Effector memory CD4-positive, alpha-beta T cell (primary cell): ENCODE measurements around the gene GJD4.

Experiments
- DNase-seq, 3 donors: peaks; one replicate each; pipeline ENCODE4 v3.0.0-alpha.2; 2020
- H3K27ac ChIP-seq: 2 replicates; pipeline ENCODE4 v1.7.0; 2013; ENCODE audit warnings: mild to moderate bottlenecking, low read length, moderate library complexity; ENCODE audit not compliant: insufficient read depth, poor library complexity, severe bottlenecking
- H3K27me3 ChIP-seq: replicated peaks from 2 replicates; pipeline ENCODE4 v1.7.0; 2013; ENCODE audit warnings: mild to moderate bottlenecking, low read length; ENCODE audit not compliant: insufficient read depth, control insufficient read depth, poor library complexity, severe bottlenecking
- H3K36me3 ChIP-seq: 2 replicates; pipeline ENCODE4 v1.7.0; 2013; ENCODE audit warnings: mild to moderate bottlenecking, low read length, moderate library complexity; ENCODE audit not compliant: control insufficient read depth, insufficient read depth
- H3K4me1 ChIP-seq: 2 replicates; pipeline ENCODE4 v1.7.0; 2013; ENCODE audit warnings: low read length, mild to moderate bottlenecking; ENCODE audit not compliant: control insufficient read depth, insufficient read depth, poor library complexity, severe bottlenecking
- H3K4me3 ChIP-seq: 2 replicates; pipeline ENCODE4 v1.7.0; 2013; ENCODE audit warnings: low read length, low read depth, mild to moderate bottlenecking; ENCODE audit not compliant: insufficient read depth, poor library complexity, severe bottlenecking
- H3K9me3 ChIP-seq: 2 replicates; pipeline ENCODE4 v1.7.0; 2013; ENCODE audit warnings: mild to moderate bottlenecking, low read length, moderate library complexity; ENCODE audit not compliant: control insufficient read depth

Gene GJD4

DNA sequence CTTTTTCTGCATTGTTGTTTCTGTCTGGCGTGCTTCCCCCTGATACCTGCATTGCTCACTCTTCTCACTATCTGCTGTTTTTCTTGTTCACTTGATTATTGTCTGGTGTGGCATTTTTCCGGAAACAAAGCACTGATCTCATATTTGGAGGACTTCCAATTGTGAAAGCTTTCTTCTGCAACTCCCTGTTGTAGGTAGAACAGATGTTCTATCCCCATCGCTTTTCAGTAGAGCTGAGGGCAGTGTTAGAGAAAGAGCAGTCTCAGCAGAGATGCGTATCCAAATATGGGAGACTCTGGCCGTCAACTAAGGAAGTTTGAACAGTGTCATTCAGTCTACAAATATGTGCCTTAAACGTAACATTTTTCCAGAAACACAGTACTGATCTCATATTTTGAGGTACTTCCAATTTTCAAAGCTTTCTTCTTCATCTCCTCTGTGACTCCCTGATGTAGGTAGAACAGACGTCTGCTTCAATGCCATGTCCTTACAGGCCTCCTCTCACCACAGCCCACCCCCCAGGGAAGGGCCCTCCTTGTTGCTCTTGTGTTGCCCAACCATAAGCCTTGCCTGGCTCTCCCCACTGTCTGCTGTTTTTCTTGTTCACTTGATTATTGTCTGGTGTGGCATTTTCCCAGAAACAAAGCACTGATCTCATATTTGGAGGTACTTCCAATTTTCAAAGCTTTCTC, 27.1 kb upstream of the GJD4 start:
- Histone ChIP-seq H3K36me3 (no peaks in the 10 kb centered on the region), H3K4me3 (no peak overlapping the region), H3K4me1 (no peaks in the 10 kb centered on the region), H3K9me3 (no peaks in the 10 kb centered on the region), H3K27me3 (peaks cover 3% of the 10 kb centered on the region), H3K27ac (no peak overlapping the region)
- DNase-seq, result no peak

DNA sequence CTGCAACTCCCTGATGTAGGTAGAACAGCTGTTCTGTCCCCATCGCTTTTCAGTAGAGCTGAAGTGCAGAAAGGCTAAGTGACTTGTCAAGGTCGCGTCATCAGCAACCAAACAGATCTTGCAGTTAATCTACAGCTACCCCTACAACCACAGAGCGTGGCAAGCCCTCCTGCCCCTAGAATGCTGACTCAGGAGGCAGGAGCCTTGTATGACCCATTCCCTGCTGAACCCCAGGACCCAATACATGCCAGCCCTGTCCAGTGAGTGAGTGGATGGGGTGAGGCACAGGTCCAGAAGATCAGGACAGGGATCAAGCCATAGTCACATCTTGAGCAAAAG, 26.6 kb upstream of the GJD4 start:
- no peaks in the 10 kb centered on the region for H3K4me1 ChIP-seq

DNA sequence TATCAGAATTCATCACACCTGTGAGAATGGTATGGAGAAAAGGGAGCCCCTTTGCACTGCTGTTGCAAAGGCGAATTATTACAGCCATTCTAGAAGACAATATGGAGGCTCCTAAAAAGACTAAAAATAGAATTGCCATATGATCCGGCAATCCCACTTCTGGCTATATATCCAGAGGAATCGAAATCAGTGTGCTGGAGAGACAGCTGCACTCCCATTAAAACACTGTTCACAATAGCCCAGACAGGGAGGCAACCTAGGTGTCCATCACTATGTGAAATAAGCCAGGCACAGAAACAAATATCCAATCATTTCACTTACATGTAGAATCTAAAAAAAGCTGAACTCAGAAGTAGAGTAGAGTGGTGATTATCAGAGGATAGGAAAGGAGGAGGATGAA, 26.0 kb upstream of the GJD4 start:
- H3K27ac ChIP-seq, result no peak overlapping the region
- H3K4me1 ChIP-seq, result no peaks in the 10 kb centered on the region
- H3K27me3 ChIP-seq, result peaks cover 3% of the 10 kb centered on the region
- no peaks in the 10 kb centered on the region for H3K9me3 ChIP-seq
- DNase-seq, result no peak
- no peaks in the 10 kb centered on the region for H3K36me3 ChIP-seq
- H3K4me3 ChIP-seq, result no peak overlapping the region

More for the DNA sequence above, 26.6 kb upstream of the GJD4 start:
- DNase-seq, result no peak
- Histone ChIP-seq H3K27ac (no peak overlapping the region), H3K36me3 (no peaks in the 10 kb centered on the region), H3K4me3 (no peak overlapping the region), H3K27me3 (peaks cover 3% of the 10 kb centered on the region), H3K9me3 (no peaks in the 10 kb centered on the region)

DNA sequence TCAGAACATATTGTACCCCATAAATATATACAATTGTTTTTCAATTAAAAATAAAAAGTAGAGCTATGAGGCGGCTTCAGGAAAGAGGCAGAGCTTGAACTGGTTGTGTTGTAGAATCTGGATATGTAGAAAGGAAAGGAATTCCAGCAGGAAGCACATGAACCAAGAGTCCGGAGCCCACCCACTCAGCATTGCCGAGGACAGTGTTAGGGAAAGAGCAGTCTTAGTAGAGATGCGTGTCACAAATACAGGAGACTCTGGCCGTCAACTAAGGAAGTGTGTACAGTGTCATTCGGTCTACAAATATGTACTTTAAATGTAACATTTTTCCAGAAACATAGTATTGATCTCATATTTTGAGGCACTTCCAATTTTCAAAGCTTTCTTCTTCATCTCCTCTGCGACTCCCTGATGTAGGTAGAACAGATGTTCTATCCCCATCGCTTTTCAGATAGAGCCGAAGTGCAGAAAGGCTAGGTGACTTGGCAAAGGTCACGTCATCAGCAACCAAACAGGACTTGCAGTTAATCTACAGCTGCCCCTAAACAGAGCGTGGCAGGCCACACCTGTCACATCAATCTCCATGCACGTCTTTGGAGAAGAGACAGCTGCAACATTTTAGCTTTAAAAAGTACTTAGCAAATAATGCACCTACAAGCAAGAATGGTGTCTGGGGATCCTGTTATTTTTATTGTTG, 25.3 kb upstream of the GJD4 start:
- Histone ChIP-seq H3K4me3 (no peak overlapping the region), H3K27ac (no peak overlapping the region), H3K4me1 (no peaks in the 10 kb centered on the region), H3K36me3 (no peaks in the 10 kb centered on the region), H3K9me3 (no peaks in the 10 kb centered on the region), H3K27me3 (peaks cover 3% of the 10 kb centered on the region)
- DNase-seq, result no peak

DNA sequence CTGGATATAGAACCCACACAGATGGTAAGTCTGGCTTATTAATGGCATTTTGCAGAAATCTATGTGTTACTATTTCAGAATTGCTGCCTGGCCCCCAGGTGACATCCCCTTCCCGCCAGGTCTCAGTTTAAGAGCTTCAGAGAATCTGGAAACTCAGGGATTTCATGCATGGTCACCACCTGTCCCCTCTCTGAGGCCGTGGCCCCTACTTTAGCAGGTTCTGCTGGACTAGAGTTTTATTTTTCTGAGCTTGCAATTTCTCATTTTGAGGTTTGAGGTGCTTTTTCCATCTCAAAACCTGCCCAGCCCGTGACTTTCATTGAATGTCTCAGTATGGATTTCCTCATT, 24.7 kb upstream of the GJD4 start:
- H3K4me3 ChIP-seq, result no peak overlapping the region
- no peaks in the 10 kb centered on the region for H3K36me3 ChIP-seq
- H3K27me3 ChIP-seq, result peaks cover 3% of the 10 kb centered on the region
- no peaks in the 10 kb centered on the region for H3K4me1 ChIP-seq
- no peak for DNase-seq
- H3K27ac ChIP-seq, result no peak overlapping the region
- no peaks in the 10 kb centered on the region for H3K9me3 ChIP-seq

DNA sequence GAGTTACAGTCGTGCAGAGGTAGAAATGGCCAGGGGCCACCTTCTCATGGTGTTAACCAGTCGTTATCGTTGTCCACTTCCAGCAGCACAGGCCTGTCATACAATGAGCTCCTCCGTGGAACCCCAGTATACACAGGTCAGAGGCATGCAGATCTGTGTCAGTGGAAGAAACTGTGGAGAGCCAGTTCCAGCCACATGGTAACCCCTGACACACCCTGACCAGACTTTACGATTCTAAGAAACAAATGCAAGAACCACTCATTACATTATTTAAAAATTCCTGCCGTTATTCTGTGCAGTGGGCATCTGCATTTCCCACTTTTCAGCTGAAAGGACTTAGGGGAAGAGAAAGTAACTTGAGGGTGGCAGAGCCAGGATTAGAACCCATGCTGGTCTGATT, 23.5 kb upstream of the GJD4 start:
- H3K27me3 ChIP-seq, result peaks cover 3% of the 10 kb centered on the region
- no peaks in the 10 kb centered on the region for H3K9me3 ChIP-seq
- H3K4me1 ChIP-seq, result no peaks in the 10 kb centered on the region
- no peak for DNase-seq
- no peaks in the 10 kb centered on the region for H3K36me3 ChIP-seq
- no peak overlapping the region for H3K4me3 ChIP-seq
- no peak overlapping the region for H3K27ac ChIP-seq

DNA sequence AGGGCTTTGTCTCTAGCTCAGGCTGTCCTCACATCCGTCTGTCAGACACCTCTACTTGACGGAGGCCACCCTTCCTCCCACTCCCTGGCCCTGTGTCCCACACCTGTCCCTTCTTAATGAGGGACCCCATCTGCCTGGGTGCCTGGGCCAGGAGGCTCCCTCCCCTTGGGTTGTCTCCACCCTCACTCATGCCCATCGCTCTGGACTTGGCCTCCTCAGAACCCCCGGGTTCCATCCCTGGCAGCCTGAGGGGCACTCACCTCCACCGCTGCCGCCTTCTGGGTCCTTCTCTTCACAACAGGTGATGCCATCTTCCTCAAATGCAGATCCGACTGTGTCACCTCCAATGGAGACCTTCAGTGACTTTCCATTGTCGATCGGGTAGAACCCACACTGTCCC, 20.2 kb upstream of the GJD4 start:
- no peak for DNase-seq
- H3K27ac ChIP-seq, result no peak overlapping the region
- H3K36me3 ChIP-seq, result no peaks in the 10 kb centered on the region
- no peak overlapping the region for H3K4me3 ChIP-seq
- H3K4me1 ChIP-seq, result no peaks in the 10 kb centered on the region
- peaks cover 3% of the 10 kb centered on the region for H3K27me3 ChIP-seq
- no peaks in the 10 kb centered on the region for H3K9me3 ChIP-seq

DNA sequence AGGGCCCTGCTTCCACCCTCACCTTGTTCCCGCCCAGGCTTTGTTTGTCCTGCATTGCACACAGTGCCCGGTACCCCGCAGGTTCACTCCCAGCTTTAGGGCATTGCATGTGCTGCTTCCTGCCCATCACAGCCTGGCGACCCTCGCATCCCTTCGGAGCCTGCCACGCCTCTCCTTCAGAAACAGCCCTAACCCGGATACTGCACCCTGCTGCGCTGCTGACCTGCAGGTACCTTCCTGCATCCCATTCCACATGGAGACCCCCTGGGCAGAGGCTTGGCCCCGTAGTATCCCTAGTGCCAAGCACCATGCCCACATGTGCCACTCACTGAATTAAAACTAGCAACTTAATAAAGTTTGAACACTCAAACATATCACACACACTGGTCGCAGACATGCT, 19.8 kb upstream of the GJD4 start:
- H3K9me3 ChIP-seq, result no peaks in the 10 kb centered on the region
- no peak for DNase-seq
- peaks cover 2% of the 10 kb centered on the region for H3K27me3 ChIP-seq
- H3K4me1 ChIP-seq, result no peaks in the 10 kb centered on the region
- no peaks in the 10 kb centered on the region for H3K36me3 ChIP-seq
- H3K4me3 ChIP-seq, result no peak overlapping the region
- no peak overlapping the region for H3K27ac ChIP-seq

DNA sequence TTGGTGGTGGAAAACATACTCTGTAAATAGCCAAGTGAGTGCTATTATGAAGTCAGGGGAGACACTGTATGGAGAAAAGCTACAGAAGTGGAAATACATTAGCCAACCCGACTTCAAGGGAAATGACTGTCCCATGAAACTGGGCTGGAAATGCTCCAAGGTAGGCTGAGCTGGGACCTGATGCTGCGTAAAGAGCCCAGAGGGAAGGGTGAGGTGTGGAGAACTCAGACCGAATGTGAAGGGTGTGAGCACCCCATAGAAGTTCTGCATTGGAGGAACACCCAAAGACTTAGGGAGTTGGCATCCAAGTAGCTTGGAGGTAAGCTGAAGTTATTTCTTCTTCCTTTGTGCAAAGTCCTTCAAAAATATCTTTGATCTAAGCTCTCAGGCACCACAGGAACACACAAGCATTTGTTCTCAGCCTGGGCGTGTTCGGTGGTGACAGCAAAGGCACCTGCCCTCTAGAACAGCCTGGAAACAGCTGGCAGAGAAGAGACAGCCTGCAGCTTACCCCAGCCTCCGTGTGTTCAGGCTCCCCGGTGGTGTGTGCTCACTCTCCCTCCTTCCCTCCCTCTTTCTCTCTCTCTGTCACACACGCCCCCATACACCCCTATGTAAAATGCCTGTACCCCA, 19.1 kb upstream of the GJD4 start:
- Histone ChIP-seq H3K9me3 (no peaks in the 10 kb centered on the region), H3K27me3 (no peaks in the 10 kb centered on the region), H3K36me3 (no peaks in the 10 kb centered on the region), H3K27ac (no peak overlapping the region), H3K4me1 (no peaks in the 10 kb centered on the region), H3K4me3 (no peak overlapping the region)
- no peak for DNase-seq

DNA sequence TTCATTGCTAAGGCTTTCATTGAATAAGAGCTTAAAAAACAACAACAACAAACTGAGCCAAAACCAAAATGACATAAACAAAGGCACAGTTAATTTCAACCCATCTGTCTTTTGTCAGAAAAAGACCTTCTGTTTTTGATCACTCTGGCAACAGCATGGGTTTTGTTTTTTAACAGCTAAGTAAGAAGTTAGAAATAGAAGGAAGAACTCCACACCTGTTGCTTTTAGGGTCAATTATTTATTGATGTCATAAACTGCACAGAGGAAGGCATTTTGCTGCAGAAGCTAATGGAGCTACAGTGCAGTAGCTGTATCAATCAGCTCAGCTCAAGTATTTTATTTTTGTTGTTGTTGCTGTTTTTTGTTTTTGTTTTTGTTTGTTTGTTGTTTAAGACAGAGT, 16.3 kb upstream of the GJD4 start:
- H3K4me3 ChIP-seq, result no peak overlapping the region
- H3K27me3 ChIP-seq, result no peaks in the 10 kb centered on the region
- no peak overlapping the region for H3K27ac ChIP-seq
- no peaks in the 10 kb centered on the region for H3K9me3 ChIP-seq
- no peak for DNase-seq
- H3K36me3 ChIP-seq, result no peaks in the 10 kb centered on the region
- no peaks in the 10 kb centered on the region for H3K4me1 ChIP-seq
